ENCODE measurements around the gene OLA1. TPM values are rescaled to one million over a fixed set of nuclear protein-coding genes. Genes with fewer than 3 reads are reported as not detected.

Gene OLA1
- total and polyA plus RNA-seq, 9 of the 15 experiments (the other 6 are each of a cell fraction or from before 2014, with no cell fraction given) = 208 to 353 (median 225) TPM

DNA sequence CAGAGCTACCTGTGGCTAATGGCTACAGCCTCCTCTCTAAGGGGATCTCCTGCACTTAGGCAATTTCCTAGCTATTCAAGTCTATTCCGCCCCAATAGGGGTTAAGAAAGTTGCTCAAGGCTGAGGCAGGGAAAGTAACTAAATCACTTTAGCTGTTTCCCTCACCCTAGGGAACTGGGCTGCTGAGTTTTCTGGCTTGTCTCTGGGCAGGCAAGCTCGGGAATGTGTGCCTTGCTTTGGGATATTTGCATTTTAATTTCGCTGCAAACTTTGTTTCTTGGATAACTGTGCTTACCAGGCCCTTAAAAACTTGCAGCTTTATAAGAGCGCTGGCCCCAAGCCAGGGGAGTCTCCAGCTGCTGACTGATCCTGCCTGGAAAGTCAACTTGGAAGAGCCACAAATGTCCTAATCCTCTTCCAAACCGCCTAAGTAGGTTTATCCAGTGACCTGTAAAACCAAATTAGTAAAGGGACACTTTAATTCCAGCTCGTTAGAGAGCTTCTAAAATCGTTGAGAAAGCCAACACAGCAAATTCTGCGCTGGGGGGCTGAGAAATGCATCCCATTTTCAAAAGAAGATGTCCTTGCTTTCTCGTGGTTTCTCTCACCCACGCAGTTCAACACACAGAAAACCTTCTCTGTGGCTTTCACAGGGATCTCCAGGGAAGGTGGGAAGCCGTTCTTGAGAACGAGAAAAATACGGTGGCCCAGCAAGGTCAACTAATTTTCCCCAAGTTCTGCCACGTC is 223.6 kb downstream of the OLA1 start (continued):
- TF ChIP-seq, protein P1, sequence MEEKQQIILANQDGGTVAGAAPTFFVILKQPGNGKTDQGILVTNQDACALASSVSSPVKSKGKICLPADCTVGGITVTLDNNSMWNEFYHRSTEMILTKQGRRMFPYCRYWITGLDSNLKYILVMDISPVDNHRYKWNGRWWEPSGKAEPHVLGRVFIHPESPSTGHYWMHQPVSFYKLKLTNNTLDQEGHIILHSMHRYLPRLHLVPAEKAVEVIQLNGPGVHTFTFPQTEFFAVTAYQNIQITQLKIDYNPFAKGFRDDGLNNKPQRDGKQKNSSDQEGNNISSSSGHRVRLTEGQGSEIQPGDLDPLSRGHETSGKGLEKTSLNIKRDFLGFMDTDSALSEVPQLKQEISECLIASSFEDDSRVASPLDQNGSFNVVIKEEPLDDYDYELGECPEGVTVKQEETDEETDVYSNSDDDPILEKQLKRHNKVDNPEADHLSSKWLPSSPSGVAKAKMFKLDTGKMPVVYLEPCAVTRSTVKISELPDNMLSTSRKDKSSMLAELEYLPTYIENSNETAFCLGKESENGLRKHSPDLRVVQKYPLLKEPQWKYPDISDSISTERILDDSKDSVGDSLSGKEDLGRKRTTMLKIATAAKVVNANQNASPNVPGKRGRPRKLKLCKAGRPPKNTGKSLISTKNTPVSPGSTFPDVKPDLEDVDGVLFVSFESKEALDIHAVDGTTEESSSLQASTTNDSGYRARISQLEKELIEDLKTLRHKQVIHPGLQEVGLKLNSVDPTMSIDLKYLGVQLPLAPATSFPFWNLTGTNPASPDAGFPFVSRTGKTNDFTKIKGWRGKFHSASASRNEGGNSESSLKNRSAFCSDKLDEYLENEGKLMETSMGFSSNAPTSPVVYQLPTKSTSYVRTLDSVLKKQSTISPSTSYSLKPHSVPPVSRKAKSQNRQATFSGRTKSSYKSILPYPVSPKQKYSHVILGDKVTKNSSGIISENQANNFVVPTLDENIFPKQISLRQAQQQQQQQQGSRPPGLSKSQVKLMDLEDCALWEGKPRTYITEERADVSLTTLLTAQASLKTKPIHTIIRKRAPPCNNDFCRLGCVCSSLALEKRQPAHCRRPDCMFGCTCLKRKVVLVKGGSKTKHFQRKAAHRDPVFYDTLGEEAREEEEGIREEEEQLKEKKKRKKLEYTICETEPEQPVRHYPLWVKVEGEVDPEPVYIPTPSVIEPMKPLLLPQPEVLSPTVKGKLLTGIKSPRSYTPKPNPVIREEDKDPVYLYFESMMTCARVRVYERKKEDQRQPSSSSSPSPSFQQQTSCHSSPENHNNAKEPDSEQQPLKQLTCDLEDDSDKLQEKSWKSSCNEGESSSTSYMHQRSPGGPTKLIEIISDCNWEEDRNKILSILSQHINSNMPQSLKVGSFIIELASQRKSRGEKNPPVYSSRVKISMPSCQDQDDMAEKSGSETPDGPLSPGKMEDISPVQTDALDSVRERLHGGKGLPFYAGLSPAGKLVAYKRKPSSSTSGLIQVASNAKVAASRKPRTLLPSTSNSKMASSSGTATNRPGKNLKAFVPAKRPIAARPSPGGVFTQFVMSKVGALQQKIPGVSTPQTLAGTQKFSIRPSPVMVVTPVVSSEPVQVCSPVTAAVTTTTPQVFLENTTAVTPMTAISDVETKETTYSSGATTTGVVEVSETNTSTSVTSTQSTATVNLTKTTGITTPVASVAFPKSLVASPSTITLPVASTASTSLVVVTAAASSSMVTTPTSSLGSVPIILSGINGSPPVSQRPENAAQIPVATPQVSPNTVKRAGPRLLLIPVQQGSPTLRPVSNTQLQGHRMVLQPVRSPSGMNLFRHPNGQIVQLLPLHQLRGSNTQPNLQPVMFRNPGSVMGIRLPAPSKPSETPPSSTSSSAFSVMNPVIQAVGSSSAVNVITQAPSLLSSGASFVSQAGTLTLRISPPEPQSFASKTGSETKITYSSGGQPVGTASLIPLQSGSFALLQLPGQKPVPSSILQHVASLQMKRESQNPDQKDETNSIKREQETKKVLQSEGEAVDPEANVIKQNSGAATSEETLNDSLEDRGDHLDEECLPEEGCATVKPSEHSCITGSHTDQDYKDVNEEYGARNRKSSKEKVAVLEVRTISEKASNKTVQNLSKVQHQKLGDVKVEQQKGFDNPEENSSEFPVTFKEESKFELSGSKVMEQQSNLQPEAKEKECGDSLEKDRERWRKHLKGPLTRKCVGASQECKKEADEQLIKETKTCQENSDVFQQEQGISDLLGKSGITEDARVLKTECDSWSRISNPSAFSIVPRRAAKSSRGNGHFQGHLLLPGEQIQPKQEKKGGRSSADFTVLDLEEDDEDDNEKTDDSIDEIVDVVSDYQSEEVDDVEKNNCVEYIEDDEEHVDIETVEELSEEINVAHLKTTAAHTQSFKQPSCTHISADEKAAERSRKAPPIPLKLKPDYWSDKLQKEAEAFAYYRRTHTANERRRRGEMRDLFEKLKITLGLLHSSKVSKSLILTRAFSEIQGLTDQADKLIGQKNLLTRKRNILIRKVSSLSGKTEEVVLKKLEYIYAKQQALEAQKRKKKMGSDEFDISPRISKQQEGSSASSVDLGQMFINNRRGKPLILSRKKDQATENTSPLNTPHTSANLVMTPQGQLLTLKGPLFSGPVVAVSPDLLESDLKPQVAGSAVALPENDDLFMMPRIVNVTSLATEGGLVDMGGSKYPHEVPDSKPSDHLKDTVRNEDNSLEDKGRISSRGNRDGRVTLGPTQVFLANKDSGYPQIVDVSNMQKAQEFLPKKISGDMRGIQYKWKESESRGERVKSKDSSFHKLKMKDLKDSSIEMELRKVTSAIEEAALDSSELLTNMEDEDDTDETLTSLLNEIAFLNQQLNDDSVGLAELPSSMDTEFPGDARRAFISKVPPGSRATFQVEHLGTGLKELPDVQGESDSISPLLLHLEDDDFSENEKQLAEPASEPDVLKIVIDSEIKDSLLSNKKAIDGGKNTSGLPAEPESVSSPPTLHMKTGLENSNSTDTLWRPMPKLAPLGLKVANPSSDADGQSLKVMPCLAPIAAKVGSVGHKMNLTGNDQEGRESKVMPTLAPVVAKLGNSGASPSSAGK (IDR thresholded peaks at IDR 0.05) = no peak
- TF ChIP-seq EP400 (IDR thresholded peaks at IDR 0.05) = no peak
- TF ChIP-seq, protein P2, sequence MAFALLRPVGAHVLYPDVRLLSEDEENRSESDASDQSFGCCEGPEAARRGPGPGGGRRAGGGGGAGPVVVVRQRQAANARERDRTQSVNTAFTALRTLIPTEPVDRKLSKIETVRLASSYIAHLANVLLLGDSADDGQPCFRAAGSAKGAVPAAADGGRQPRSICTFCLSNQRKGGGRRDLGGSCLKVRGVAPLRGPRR (CRISPR knock-in tag; IDR thresholded peaks at IDR 0.05) = no peak
- TF ChIP-seq MCM2 (IDR thresholded peaks at IDR 0.05; ENCODE audit: low read depth) = no peak
- TF ChIP-seq, protein P3, sequence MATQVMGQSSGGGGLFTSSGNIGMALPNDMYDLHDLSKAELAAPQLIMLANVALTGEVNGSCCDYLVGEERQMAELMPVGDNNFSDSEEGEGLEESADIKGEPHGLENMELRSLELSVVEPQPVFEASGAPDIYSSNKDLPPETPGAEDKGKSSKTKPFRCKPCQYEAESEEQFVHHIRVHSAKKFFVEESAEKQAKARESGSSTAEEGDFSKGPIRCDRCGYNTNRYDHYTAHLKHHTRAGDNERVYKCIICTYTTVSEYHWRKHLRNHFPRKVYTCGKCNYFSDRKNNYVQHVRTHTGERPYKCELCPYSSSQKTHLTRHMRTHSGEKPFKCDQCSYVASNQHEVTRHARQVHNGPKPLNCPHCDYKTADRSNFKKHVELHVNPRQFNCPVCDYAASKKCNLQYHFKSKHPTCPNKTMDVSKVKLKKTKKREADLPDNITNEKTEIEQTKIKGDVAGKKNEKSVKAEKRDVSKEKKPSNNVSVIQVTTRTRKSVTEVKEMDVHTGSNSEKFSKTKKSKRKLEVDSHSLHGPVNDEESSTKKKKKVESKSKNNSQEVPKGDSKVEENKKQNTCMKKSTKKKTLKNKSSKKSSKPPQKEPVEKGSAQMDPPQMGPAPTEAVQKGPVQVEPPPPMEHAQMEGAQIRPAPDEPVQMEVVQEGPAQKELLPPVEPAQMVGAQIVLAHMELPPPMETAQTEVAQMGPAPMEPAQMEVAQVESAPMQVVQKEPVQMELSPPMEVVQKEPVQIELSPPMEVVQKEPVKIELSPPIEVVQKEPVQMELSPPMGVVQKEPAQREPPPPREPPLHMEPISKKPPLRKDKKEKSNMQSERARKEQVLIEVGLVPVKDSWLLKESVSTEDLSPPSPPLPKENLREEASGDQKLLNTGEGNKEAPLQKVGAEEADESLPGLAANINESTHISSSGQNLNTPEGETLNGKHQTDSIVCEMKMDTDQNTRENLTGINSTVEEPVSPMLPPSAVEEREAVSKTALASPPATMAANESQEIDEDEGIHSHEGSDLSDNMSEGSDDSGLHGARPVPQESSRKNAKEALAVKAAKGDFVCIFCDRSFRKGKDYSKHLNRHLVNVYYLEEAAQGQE (IDR thresholded peaks at IDR 0.05; ENCODE audit: borderline replicate concordance) = no peak
- TF ChIP-seq, protein P3 (CRISPR knock-in tag; IDR thresholded peaks at IDR 0.05; ENCODE audit: low read depth) = no peak

Data from K562 (cell line).